NCI-H2171 (cell line): ENCODE measurements around the gene UNC13A.
A peak's percentile ranks its signal among the peaks of the same experiment; 100 is the strongest.
"Not testable (repeated sequence)": the region's sequence is repeated elsewhere in the genome, so short reads cannot be mapped to it uniquely, and the experiment has no call there.

ENCODE experiments used
- DNase-seq: peaks from one replicate; lab custom pipeline; 2025; lab: John Stamatoyannopoulos, UW

UNC13A gene

GRCh38 chr19:17567940-17568339 is 120.2 kb downstream of the UNC13A start:
- DNase-seq: no peak

GRCh38 chr19:17565611-17566010 is 122.5 kb downstream of the UNC13A start:
- no peak for DNase-seq

- DNase-seq: no peak
Measured at GRCh38 chr19:17564781-17565180, 123.4 kb downstream of the UNC13A start.

- DNase-seq: no peak
Measured at GRCh38 chr19:17562561-17562960, 125.6 kb downstream of the UNC13A start.

- no peak for DNase-seq
Measured at GRCh38 chr19:17562097-17562496, 126.1 kb downstream of the UNC13A start.

GRCh38 chr19:17560205-17560595 is 128.0 kb downstream of the UNC13A start:
- DNase-seq: no peak

- DNase-seq: no peak
Measured at GRCh38 chr19:17557466-17557865, 130.7 kb downstream of the UNC13A start.

GRCh38 chr19:17556995-17557394 is 131.2 kb downstream of the UNC13A start:
- DNase-seq: no peak

- no peak for DNase-seq
Measured at GRCh38 chr19:17555929-17556813, 132.0 kb downstream of the UNC13A start.

GRCh38 chr19:17555480-17555928 is 132.7 kb downstream of the UNC13A start, which contains the start of gene COLGALT1:
COLGALT1 (plus strand) TSS chr19:17555649; CDS start chr19:17555714, 65 bp downstream.
- peak; percentile 97 for DNase-seq

GRCh38 chr19:17554968-17555479 is 133.1 kb downstream of the UNC13A start:
- DNase-seq: no peak

- DNase-seq: peak; percentile 86
Measured at GRCh38 chr19:17553256-17553655, 134.9 kb downstream of the UNC13A start.

GRCh38 chr19:17552735-17553134 is 135.4 kb downstream of the UNC13A start:
- DNase-seq: not testable (repeated sequence)
